Activated B cell treated with CpG ODN at 0.5 μM for 24 hours (primary cell): ENCODE results near the gene TRAF3IP1. TPM values are rescaled to one million over a fixed set of nuclear protein-coding genes. Genes with fewer than 3 reads are reported as not detected.
"Not testable (repeated sequence)": the region's sequence is repeated elsewhere in the genome, so short reads cannot be mapped to it uniquely, and the experiment has no call there.

Source experiments
- ATAC-seq: fragments of 200-7000 bp; cut with Tn5 transposase; one replicate; pipeline ENCODE4 v1.10.0; 2021; ENCODE audit warnings: low read depth, mild to moderate bottlenecking, moderate library complexity
- CTCF ChIA-PET: fragments of 350-600 bp; sonication (Branson Sonifier 250); formaldehyde crosslinking; loops from one replicate; lab custom pipeline; 2021; ENCODE audit warnings: antibody characterized with exemption; lab: Charles Lee
- POLR2A ChIA-PET: fragments of 350-600 bp; sonication (Branson Sonifier 250); formaldehyde crosslinking; loops from one replicate; lab custom pipeline; 2021; ENCODE audit warnings: antibody characterized with exemption; lab: Charles Lee
- DNase-seq: peaks from one replicate; pipeline ENCODE4 v3.0.0; 2022
- H3K27ac Mint-ChIP-seq: one replicate; pipeline ENCODE4 v1.8.0; 2020; ENCODE audit warnings: mixed read lengths
- H3K27me3 Mint-ChIP-seq: one replicate; pipeline ENCODE4 v1.8.0; 2021; ENCODE audit warnings: mixed read lengths
- H3K36me3 Mint-ChIP-seq: one replicate; pipeline ENCODE4 v1.8.0; 2021; ENCODE audit warnings: low read depth, mixed read lengths
- H3K4me1 Mint-ChIP-seq: one replicate; pipeline ENCODE4 v1.8.0; 2021; ENCODE audit warnings: mixed read lengths
- H3K4me3 Mint-ChIP-seq: one replicate; pipeline ENCODE4 v1.8.0; 2020; ENCODE audit warnings: mild to moderate bottlenecking, mixed read lengths
- H3K9me3 Mint-ChIP-seq: one replicate; pipeline ENCODE4 v1.8.0; 2020; ENCODE audit warnings: mixed read lengths
- intact Hi-C: fragments of 100-400 bp; cut with micrococcal nuclease; formaldehyde crosslinking; loops from one replicate; pipeline ENCODE4 v1.15.1; 2024
- total RNA-seq: library from RNA; stranded (reverse); gene quantifications from 2 replicates; pipeline ENCODE4 v1.2.3, GENCODE V29; 2022
- TF ChIP-seq, protein P1 (sequence below): fragments of 200-600 bp; IDR thresholded peaks from one replicate; pipeline ENCODE4 v1.8.0; 2022; ENCODE audit warnings: antibody characterized with exemption, mild to moderate bottlenecking

Gene TRAF3IP1, protein sequence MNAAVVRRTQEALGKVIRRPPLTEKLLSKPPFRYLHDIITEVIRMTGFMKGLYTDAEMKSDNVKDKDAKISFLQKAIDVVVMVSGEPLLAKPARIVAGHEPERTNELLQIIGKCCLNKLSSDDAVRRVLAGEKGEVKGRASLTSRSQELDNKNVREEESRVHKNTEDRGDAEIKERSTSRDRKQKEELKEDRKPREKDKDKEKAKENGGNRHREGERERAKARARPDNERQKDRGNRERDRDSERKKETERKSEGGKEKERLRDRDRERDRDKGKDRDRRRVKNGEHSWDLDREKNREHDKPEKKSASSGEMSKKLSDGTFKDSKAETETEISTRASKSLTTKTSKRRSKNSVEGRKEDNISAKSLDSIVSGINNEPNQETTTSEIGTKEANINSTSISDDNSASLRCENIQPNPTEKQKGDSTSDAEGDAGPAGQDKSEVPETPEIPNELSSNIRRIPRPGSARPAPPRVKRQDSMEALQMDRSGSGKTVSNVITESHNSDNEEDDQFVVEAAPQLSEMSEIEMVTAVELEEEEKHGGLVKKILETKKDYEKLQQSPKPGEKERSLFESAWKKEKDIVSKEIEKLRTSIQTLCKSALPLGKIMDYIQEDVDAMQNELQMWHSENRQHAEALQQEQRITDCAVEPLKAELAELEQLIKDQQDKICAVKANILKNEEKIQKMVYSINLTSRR
- 9.5 and 9.9 TPM in 2 replicates for total RNA-seq

GRCh38 chr2:238320246-238320647, at the start of gene TRAF3IP1:
Gene TRAF3IP1 (plus strand): TSS chr2:238320518. CDS start chr2:238320663, 145 bp downstream.
- Mint-ChIP-seq H3K27me3 (peaks cover 9% of the 10 kb centered on the region), H3K9me3 (no peaks in the 10 kb centered on the region), H3K4me1 (peaks cover 13% of the 10 kb centered on the region), H3K4me3 (peak within 1 kb of the TSS; percentile 82), H3K27ac (no peak within 1 kb of the TSS), H3K36me3 (no peaks in the 10 kb centered on the region)
- TF ChIP-seq, protein P1, sequence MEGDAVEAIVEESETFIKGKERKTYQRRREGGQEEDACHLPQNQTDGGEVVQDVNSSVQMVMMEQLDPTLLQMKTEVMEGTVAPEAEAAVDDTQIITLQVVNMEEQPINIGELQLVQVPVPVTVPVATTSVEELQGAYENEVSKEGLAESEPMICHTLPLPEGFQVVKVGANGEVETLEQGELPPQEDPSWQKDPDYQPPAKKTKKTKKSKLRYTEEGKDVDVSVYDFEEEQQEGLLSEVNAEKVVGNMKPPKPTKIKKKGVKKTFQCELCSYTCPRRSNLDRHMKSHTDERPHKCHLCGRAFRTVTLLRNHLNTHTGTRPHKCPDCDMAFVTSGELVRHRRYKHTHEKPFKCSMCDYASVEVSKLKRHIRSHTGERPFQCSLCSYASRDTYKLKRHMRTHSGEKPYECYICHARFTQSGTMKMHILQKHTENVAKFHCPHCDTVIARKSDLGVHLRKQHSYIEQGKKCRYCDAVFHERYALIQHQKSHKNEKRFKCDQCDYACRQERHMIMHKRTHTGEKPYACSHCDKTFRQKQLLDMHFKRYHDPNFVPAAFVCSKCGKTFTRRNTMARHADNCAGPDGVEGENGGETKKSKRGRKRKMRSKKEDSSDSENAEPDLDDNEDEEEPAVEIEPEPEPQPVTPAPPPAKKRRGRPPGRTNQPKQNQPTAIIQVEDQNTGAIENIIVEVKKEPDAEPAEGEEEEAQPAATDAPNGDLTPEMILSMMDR: no peak
- ATAC-seq: peak; percentile 98
- CTCF ChIA-PET: no interaction called here
- POLR2A ChIA-PET: interaction anchor here (1.0 kb wide), 1 partner anchor 32 kb away, joined by 6 read pairs; the partner anchor contains the start of gene PER2
- intact Hi-C loops: loop anchor here (1.0 to 2.0 kb wide), 3 partner anchors 32 to 107 kb away; partner anchors contain the start of gene PER2
- peak; percentile 88 for DNase-seq

DNA sequence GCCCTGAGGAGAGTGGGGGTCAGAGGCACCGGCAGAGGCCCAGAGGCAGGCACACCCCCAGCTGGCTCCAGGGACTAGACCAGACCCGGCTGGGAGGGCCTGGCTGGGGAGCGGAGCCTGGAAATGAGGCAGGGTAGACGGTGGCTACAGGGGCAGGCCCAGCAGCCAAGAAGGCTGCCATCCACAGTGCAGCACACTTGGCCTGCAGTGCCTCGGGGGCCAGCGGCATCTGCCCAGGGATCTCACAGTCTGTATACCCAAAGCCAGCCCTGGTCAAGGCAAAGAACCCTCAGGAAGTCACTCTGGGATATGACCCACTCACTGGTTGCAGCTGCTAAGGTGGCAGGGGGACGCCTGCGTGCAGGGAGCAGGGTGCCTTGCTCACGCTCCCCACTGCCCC, 49.7 kb upstream of the TRAF3IP1 start:
- peaks cover 81% of the 10 kb centered on the region for H3K36me3 Mint-ChIP-seq
- DNase-seq: no peak
- H3K9me3 Mint-ChIP-seq: no peaks in the 10 kb centered on the region
- H3K27me3 Mint-ChIP-seq: no peaks in the 10 kb centered on the region
- ChIA-PET CTCF (no interaction called here), POLR2A (no interaction called here)
- TF ChIP-seq, protein P1: no peak
- intact Hi-C loops: no loop called here
- no peak overlapping the region for H3K4me3 Mint-ChIP-seq
- no peak overlapping the region for H3K27ac Mint-ChIP-seq
- ATAC-seq: no peak
- no peaks in the 10 kb centered on the region for H3K4me1 Mint-ChIP-seq

DNA sequence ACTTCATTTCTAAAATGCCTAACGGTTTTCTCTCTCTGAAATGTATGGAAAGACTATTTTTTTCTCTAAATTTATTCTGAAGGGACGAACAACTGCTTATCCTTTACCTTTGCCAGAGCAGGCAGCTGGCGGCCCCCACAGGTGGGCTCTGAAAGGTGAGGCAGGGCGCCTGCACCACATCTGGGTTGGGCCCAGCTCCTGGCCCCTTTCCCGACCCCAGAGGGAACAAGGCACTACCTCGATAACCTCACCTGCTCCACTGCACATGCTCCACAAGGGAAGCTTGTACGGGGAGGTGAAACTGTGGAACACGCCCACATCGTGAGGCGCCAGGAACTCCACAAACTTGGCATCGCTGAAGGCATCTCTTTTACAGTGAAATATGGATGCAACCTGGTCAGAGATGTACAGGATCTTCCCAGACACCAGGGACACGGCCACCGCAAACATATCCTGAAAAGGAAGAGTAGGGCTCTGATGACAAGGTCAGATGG, 49.2 kb upstream of the TRAF3IP1 start:
- Mint-ChIP-seq H3K9me3 (no peaks in the 10 kb centered on the region), H3K4me1 (no peaks in the 10 kb centered on the region), H3K36me3 (peaks cover 82% of the 10 kb centered on the region), H3K27ac (no peak overlapping the region), H3K27me3 (no peaks in the 10 kb centered on the region), H3K4me3 (no peak overlapping the region)
- TF ChIP-seq, protein P1: no peak
- ATAC-seq (no peak), DNase-seq (no peak)
- CTCF ChIA-PET: no interaction called here
- POLR2A ChIA-PET: no interaction called here
- intact Hi-C loops: no loop called here

- H3K4me1 Mint-ChIP-seq, H3K9me3 Mint-ChIP-seq, H3K4me3 Mint-ChIP-seq, H3K27me3 Mint-ChIP-seq, POLR2A ChIA-PET, H3K27ac Mint-ChIP-seq, CTCF ChIA-PET, ATAC-seq, DNase-seq, intact Hi-C loops: not testable (repeated sequence)
- peaks cover 84% of the 10 kb centered on the region for H3K36me3 Mint-ChIP-seq
These were observed 48.6 kb upstream of the TRAF3IP1 start for GRCh38 chr2:238271686-238272085.

- Mint-ChIP-seq H3K9me3 (no peaks in the 10 kb centered on the region), H3K27me3 (no peaks in the 10 kb centered on the region), H3K4me1 (no peaks in the 10 kb centered on the region), H3K4me3 (no peak overlapping the region), H3K27ac (no peak overlapping the region), H3K36me3 (peaks cover 86% of the 10 kb centered on the region)
- ATAC-seq (no peak), DNase-seq (no peak)
- TF ChIP-seq, protein P1: no peak
- intact Hi-C loops: no loop called here
- ChIA-PET CTCF (no interaction called here), POLR2A (no interaction called here)
These were observed 48.2 kb upstream of the TRAF3IP1 start for GRCh38 chr2:238272156-238272555.

DNA sequence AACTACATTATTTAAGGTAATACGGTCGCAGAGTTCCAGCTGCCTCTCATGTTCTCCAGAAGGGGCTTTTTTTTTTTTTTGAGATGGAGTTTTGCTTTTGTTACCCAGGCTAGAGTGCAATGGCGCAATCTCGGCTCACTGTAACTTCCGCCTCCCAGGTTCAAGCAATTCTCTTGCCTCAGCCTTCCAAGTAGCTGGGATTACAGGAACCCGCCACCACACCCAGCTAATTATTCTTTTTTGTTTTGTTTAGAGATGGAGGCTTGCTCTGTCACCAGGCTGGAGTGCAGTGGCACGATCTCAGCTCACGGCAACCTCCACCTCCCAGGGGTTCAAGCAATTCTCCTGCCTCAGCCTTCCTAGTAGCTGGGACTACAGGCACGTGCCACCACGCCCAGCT, 46.9 kb upstream of the TRAF3IP1 start:
- CTCF ChIA-PET, H3K9me3 Mint-ChIP-seq, H3K4me1 Mint-ChIP-seq, intact Hi-C loops, H3K4me3 Mint-ChIP-seq, H3K27me3 Mint-ChIP-seq, POLR2A ChIA-PET, ATAC-seq, DNase-seq, H3K27ac Mint-ChIP-seq: not testable (repeated sequence)
- H3K36me3 Mint-ChIP-seq: peaks cover 85% of the 10 kb centered on the region
